Stimulated activated memory B cell treated with anti-CD40 and anti-IgM and Interleukin-4, amounts not matched to agents 10 μg/mL and 1 μg/mL and 100 μg/mL, for 72 hours (primary cell): ENCODE data around the gene PC.

Experiments used
- ATAC-seq: fragments of 150-1000 bp; cut with Tn5 transposase; 2 replicates; pipeline ENCODE4 v1.10.0; 2021
- H3K27ac Mint-ChIP-seq: one replicate; pipeline ENCODE4 v1.8.0; 2022; ENCODE audit warnings: mild to moderate bottlenecking, mixed read lengths
- H3K27me3 Mint-ChIP-seq: one replicate; pipeline ENCODE4 v1.8.0; 2022; ENCODE audit warnings: mixed read lengths
- H3K36me3 Mint-ChIP-seq: one replicate; pipeline ENCODE4 v1.8.0; 2022; ENCODE audit warnings: mixed read lengths
- H3K4me1 Mint-ChIP-seq: one replicate; pipeline ENCODE4 v1.8.0; 2022; ENCODE audit warnings: mixed read lengths
- H3K4me3 Mint-ChIP-seq: one replicate; pipeline ENCODE4 v1.8.0; 2022; ENCODE audit warnings: mild to moderate bottlenecking, moderate library complexity, mixed read lengths
- H3K9me3 Mint-ChIP-seq: one replicate; pipeline ENCODE4 v1.8.0; 2022; ENCODE audit warnings: mixed read lengths

Gene PC

GRCh38 chr11:66938582-66939135 is 19.5 kb downstream of the PC start:
- Mint-ChIP-seq H3K27me3 (peaks cover 16% of the 10 kb centered on the region), H3K4me3 (no peak overlapping the region), H3K27ac (no peak overlapping the region), H3K36me3 (no peaks in the 10 kb centered on the region), H3K4me1 (no peaks in the 10 kb centered on the region), H3K9me3 (no peaks in the 10 kb centered on the region)
- no peak for ATAC-seq

GRCh38 chr11:66937193-66937733 is 20.9 kb downstream of the PC start:
- no peaks in the 10 kb centered on the region for H3K9me3 Mint-ChIP-seq
- H3K27me3 Mint-ChIP-seq, result peaks cover 24% of the 10 kb centered on the region
- no peak overlapping the region for H3K4me3 Mint-ChIP-seq
- H3K27ac Mint-ChIP-seq, result no peak overlapping the region
- no peaks in the 10 kb centered on the region for H3K36me3 Mint-ChIP-seq
- H3K4me1 Mint-ChIP-seq, result no peaks in the 10 kb centered on the region
- no peak for ATAC-seq

GRCh38 chr11:66936311-66936711 is 21.9 kb downstream of the PC start:
- H3K4me1 Mint-ChIP-seq, result no peaks in the 10 kb centered on the region
- ATAC-seq, result no peak
- no peak overlapping the region for H3K27ac Mint-ChIP-seq
- no peak overlapping the region for H3K4me3 Mint-ChIP-seq
- no peaks in the 10 kb centered on the region for H3K9me3 Mint-ChIP-seq
- no peaks in the 10 kb centered on the region for H3K36me3 Mint-ChIP-seq
- peaks cover 24% of the 10 kb centered on the region for H3K27me3 Mint-ChIP-seq

GRCh38 chr11:66934950-66935779 is 23.0 kb downstream of the PC start:
- Mint-ChIP-seq H3K27ac (no peak overlapping the region), H3K36me3 (no peaks in the 10 kb centered on the region), H3K4me3 (no peak overlapping the region), H3K27me3 (peaks cover 35% of the 10 kb centered on the region), H3K9me3 (no peaks in the 10 kb centered on the region), H3K4me1 (no peaks in the 10 kb centered on the region)
- ATAC-seq, result no peak

GRCh38 chr11:66933531-66933930 is 24.7 kb downstream of the PC start:
- H3K4me1 Mint-ChIP-seq, result no peaks in the 10 kb centered on the region
- H3K9me3 Mint-ChIP-seq, result no peaks in the 10 kb centered on the region
- peaks cover 35% of the 10 kb centered on the region for H3K27me3 Mint-ChIP-seq
- ATAC-seq, result no peak
- H3K27ac Mint-ChIP-seq, result no peak overlapping the region
- H3K4me3 Mint-ChIP-seq, result no peak overlapping the region
- no peaks in the 10 kb centered on the region for H3K36me3 Mint-ChIP-seq

- no peak for ATAC-seq
- H3K27me3 Mint-ChIP-seq, result peaks cover 41% of the 10 kb centered on the region
- H3K4me3 Mint-ChIP-seq, result no peak overlapping the region
- H3K9me3 Mint-ChIP-seq, result no peaks in the 10 kb centered on the region
- no peaks in the 10 kb centered on the region for H3K4me1 Mint-ChIP-seq
- H3K27ac Mint-ChIP-seq, result no peak overlapping the region
- no peaks in the 10 kb centered on the region for H3K36me3 Mint-ChIP-seq
Measured at GRCh38 chr11:66932543-66932942, 25.6 kb downstream of the PC start.

- ATAC-seq, result no peak
- peaks cover 39% of the 10 kb centered on the region for H3K27me3 Mint-ChIP-seq
- H3K4me3 Mint-ChIP-seq, result no peak overlapping the region
- no peaks in the 10 kb centered on the region for H3K36me3 Mint-ChIP-seq
- no peaks in the 10 kb centered on the region for H3K4me1 Mint-ChIP-seq
- no peaks in the 10 kb centered on the region for H3K9me3 Mint-ChIP-seq
- H3K27ac Mint-ChIP-seq, result no peak overlapping the region
Measured at GRCh38 chr11:66929753-66930152, 28.4 kb downstream of the PC start.

- H3K4me1 Mint-ChIP-seq, result no peaks in the 10 kb centered on the region
- H3K9me3 Mint-ChIP-seq, result peaks cover 3% of the 10 kb centered on the region
- H3K36me3 Mint-ChIP-seq, result peaks cover 5% of the 10 kb centered on the region
- H3K27ac Mint-ChIP-seq, result no peak overlapping the region
- peaks cover 18% of the 10 kb centered on the region for H3K27me3 Mint-ChIP-seq
- H3K4me3 Mint-ChIP-seq, result no peak overlapping the region
- ATAC-seq, result no peak
Measured at GRCh38 chr11:66924272-66924671, 33.9 kb downstream of the PC start.

GRCh38 chr11:66922551-66922950 is 35.6 kb downstream of the PC start:
- ATAC-seq, result no peak
- no peak overlapping the region for H3K27ac Mint-ChIP-seq
- peaks cover 3% of the 10 kb centered on the region for H3K9me3 Mint-ChIP-seq
- peaks cover 16% of the 10 kb centered on the region for H3K27me3 Mint-ChIP-seq
- peaks cover 5% of the 10 kb centered on the region for H3K36me3 Mint-ChIP-seq
- H3K4me3 Mint-ChIP-seq, result no peak overlapping the region
- H3K4me1 Mint-ChIP-seq, result no peaks in the 10 kb centered on the region

- Mint-ChIP-seq H3K9me3 (peaks cover 3% of the 10 kb centered on the region), H3K4me1 (no peaks in the 10 kb centered on the region), H3K36me3 (peaks cover 5% of the 10 kb centered on the region), H3K27ac (no peak overlapping the region), H3K4me3 (no peak overlapping the region), H3K27me3 (peaks cover 17% of the 10 kb centered on the region)
- ATAC-seq, result no peak
Measured at GRCh38 chr11:66920978-66921784, 37.0 kb downstream of the PC start.

- H3K9me3 Mint-ChIP-seq, result peaks cover 3% of the 10 kb centered on the region
- H3K4me1 Mint-ChIP-seq, result no peaks in the 10 kb centered on the region
- peaks cover 25% of the 10 kb centered on the region for H3K27me3 Mint-ChIP-seq
- peaks cover 5% of the 10 kb centered on the region for H3K36me3 Mint-ChIP-seq
- no peak for ATAC-seq
- H3K4me3 Mint-ChIP-seq, result no peak overlapping the region
- no peak overlapping the region for H3K27ac Mint-ChIP-seq
Measured at GRCh38 chr11:66919923-66920322, 38.3 kb downstream of the PC start.

- Mint-ChIP-seq H3K4me1 (no peaks in the 10 kb centered on the region), H3K4me3 (no peak overlapping the region), H3K27me3 (peaks cover 25% of the 10 kb centered on the region), H3K36me3 (peaks cover 5% of the 10 kb centered on the region), H3K27ac (no peak overlapping the region), H3K9me3 (peaks cover 3% of the 10 kb centered on the region)
- no peak for ATAC-seq
Measured at GRCh38 chr11:66918741-66919140, 39.4 kb downstream of the PC start.

GRCh38 chr11:66915866-66916265 is 42.3 kb downstream of the PC start:
- no peak for ATAC-seq
- Mint-ChIP-seq H3K36me3 (no peaks in the 10 kb centered on the region), H3K4me3 (no peak overlapping the region), H3K27ac (no peak overlapping the region), H3K9me3 (no peaks in the 10 kb centered on the region), H3K4me1 (no peaks in the 10 kb centered on the region), H3K27me3 (peaks cover 25% of the 10 kb centered on the region)

GRCh38 chr11:66915046-66915832 is 42.9 kb downstream of the PC start:
- ATAC-seq, result no peak

GRCh38 chr11:66914505-66914904 is 43.7 kb downstream of the PC start:
- Mint-ChIP-seq H3K36me3 (no peaks in the 10 kb centered on the region), H3K4me3 (no peak overlapping the region), H3K9me3 (no peaks in the 10 kb centered on the region), H3K4me1 (no peaks in the 10 kb centered on the region), H3K27me3 (peaks cover 21% of the 10 kb centered on the region), H3K27ac (no peak overlapping the region)
- ATAC-seq, result no peak

More at GRCh38 chr11:66915046-66915832, 42.9 kb downstream of the PC start:
- Mint-ChIP-seq H3K4me3 (no peak overlapping the region), H3K4me1 (no peaks in the 10 kb centered on the region), H3K36me3 (no peaks in the 10 kb centered on the region), H3K27me3 (peaks cover 24% of the 10 kb centered on the region), H3K27ac (no peak overlapping the region), H3K9me3 (no peaks in the 10 kb centered on the region)
